HepG2 (cell line): ENCODE data around the gene ZMYND8. TPM values are rescaled to one million over a fixed set of nuclear protein-coding genes. Genes with fewer than 3 reads are reported as not detected.

Experiments used
- ETV5 ChIP-seq: IDR thresholded peaks from 2 replicates; pipeline ENCODE4 v1.6.1; 2018; ENCODE audit warnings: missing biosample characterization, missing genetic modification reagents, inconsistent platforms, borderline replicate concordance
- KDM3A ChIP-seq: IDR thresholded peaks from 2 replicates; pipeline ENCODE4 v1.6.1; 2018; ENCODE audit warnings: low read depth, missing compliant biosample characterization
- KMT2A ChIP-seq: sonication (generic); formaldehyde crosslinking; IDR thresholded peaks from 2 replicates; pipeline ENCODE4 v1.4.0; 2020; ENCODE audit warnings: missing genetic modification reagents
- MAFF ChIP-seq: IDR thresholded peaks from 2 replicates; pipeline ENCODE4 v1.6.1; 2011; ENCODE audit warnings: low read depth, low read length, improper control_type of control experiment
- MTF2 ChIP-seq: sonication (generic); formaldehyde crosslinking; IDR thresholded peaks from 2 replicates; pipeline ENCODE4 v1.5.0; 2020; ENCODE audit warnings: missing genetic modification reagents, borderline replicate concordance
- REPIN1 ChIP-seq: sonication (generic); formaldehyde crosslinking; IDR thresholded peaks from 2 replicates; pipeline ENCODE4 v1.8.0; 2022; ENCODE audit warnings: missing genetic modification reagents, low read depth, mild to moderate bottlenecking, borderline replicate concordance
- TEAD2 ChIP-seq: sonication (generic); formaldehyde crosslinking; IDR thresholded peaks from 2 replicates; pipeline ENCODE4 v1.9.0; 2021; ENCODE audit warnings: missing genetic modification reagents
- TOPORS ChIP-seq: sonication (generic); formaldehyde crosslinking; IDR thresholded peaks from 2 replicates; pipeline ENCODE4 v1.8.0; 2023; ENCODE audit warnings: mild to moderate bottlenecking, missing genetic modification reagents
- XRCC5 ChIP-seq: fragments of 200-400 bp; formaldehyde crosslinking; optimal IDR thresholded peaks from 2 replicates; pipeline ENCODE3; 2017; ENCODE audit warnings: mild to moderate bottlenecking, low read length
- ZFP37 ChIP-seq: sonication (generic); formaldehyde crosslinking; IDR thresholded peaks from 2 replicates; pipeline ENCODE4 v1.4.0; 2020; ENCODE audit warnings: missing genetic modification reagents, borderline replicate concordance
- ZKSCAN1 ChIP-seq: fragments of 150-350 bp; IDR thresholded peaks from 2 replicates; pipeline ENCODE4 v1.6.1; 2014; ENCODE audit warnings: low read length
- ZNF460 ChIP-seq: sonication (generic); formaldehyde crosslinking; IDR thresholded peaks from 2 replicates; pipeline ENCODE4 v1.5.1; 2020; ENCODE audit warnings: missing genetic modification reagents, mild to moderate bottlenecking, borderline replicate concordance
- ZNF841 ChIP-seq: sonication (generic); formaldehyde crosslinking; IDR thresholded peaks from 2 replicates; pipeline ENCODE4 v1.8.1; 2023; ENCODE audit warnings: missing genetic modification reagents, borderline replicate concordance
- ZNF891 ChIP-seq: sonication (generic); formaldehyde crosslinking; IDR thresholded peaks from 2 replicates; pipeline ENCODE4 v1.5.0; 2020; ENCODE audit warnings: mild to moderate bottlenecking, missing genetic modification reagents
- polyA plus RNA-seq, 8 experiments: library from polyadenylated mRNA; depleted of rRNA in 3 of 8; stranded (reverse) in 7 of 8; unstranded in 1 of 8; fragments of >200 nt; fragmentation: Illumina TruSeq in 4 of 8; extraction: Trizol in 4 of 8; gene quantifications; 2 replicates each; pipeline versions ENCODE4 v1.2.1 to v1.2.3, GENCODE V29; 2011 to 2016; ENCODE audit warnings: low read depth in 4 of 8, missing spikeins in 1 of 8, mixed read lengths in 1 of 8; ENCODE audit not compliant: insufficient read depth in 1 of 8
- total RNA-seq, 5 experiments: library from RNA; depleted of rRNA; stranded (reverse); fragments of >200 nt; fragmentation: Illumina TruSeq; extraction: Trizol; gene quantifications; 2 replicates each; pipeline ENCODE4 v1.2.3, GENCODE V29; 2016; ENCODE audit warnings: low read depth in 1 of 5
- TF ChIP-seq, protein P1 (sequence below): sonication (generic); formaldehyde crosslinking; IDR thresholded peaks from 2 replicates; pipeline ENCODE4 v1.4.0; 2020; ENCODE audit warnings: mild to moderate bottlenecking, missing genetic modification reagents, borderline replicate concordance
- TF ChIP-seq, protein P2 (sequence below): sonication (generic); formaldehyde crosslinking; IDR thresholded peaks from 2 replicates; pipeline ENCODE4 v1.5.1; 2020; ENCODE audit warnings: mild to moderate bottlenecking, missing genetic modification reagents, moderate library complexity
- TF ChIP-seq, protein P3 (sequence below): sonication (generic); formaldehyde crosslinking; IDR thresholded peaks from 2 replicates; pipeline ENCODE4 v1.4.0; 2020; ENCODE audit warnings: mild to moderate bottlenecking, missing genetic modification reagents
- TF ChIP-seq, protein P4 (sequence below): sonication (generic); formaldehyde crosslinking; IDR thresholded peaks from 2 replicates; pipeline ENCODE4 v1.4.0; 2020; ENCODE audit warnings: missing genetic modification reagents, borderline replicate concordance

Gene ZMYND8
- total and polyA plus RNA-seq, 2 of the 13 experiments (the other 11 are each of a cell fraction or from before 2014, with no cell fraction given): 53.9 to 84.7 TPM

DNA sequence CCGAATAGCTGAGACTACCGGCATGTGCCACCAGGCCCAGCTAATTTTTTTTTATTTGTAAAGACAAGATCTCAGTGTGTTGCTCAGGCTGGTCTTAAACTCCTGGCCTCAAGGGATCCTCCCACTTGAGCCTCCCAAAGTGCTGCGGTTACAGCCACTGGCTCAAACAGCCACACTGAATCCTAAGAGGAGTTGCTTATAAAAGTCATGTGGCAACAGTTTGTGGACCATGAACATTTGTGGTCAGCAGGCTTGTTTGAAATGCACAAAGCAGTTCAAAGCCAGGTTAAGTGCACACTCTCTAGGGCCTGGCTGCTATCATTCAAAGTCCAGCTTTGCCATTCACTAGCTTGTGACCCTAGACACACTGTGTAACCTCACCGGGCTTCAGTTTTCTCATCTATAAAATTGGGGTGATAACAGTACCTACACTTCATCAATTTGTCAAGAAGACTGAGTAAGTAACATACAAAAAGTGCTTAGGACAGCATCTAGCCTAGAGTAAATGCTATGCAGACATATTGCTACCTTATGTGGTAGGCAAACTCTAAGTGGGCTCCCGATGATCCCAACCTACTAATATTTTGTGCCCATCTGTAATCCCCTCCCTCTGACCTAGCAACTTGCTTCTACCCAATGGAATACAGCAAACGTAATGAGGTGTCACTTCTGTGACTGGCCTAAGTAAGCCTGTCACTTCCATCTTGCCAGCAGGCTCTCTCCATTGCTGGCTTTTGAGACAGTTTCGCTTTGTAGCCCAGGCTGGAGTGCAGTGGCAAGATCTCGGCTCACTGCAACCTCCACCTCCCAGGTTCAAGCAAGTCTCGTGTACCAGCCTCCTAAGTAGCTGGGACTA is 122.9 kb downstream of the ZMYND8 start (continued):
- TF ChIP-seq, protein P1, sequence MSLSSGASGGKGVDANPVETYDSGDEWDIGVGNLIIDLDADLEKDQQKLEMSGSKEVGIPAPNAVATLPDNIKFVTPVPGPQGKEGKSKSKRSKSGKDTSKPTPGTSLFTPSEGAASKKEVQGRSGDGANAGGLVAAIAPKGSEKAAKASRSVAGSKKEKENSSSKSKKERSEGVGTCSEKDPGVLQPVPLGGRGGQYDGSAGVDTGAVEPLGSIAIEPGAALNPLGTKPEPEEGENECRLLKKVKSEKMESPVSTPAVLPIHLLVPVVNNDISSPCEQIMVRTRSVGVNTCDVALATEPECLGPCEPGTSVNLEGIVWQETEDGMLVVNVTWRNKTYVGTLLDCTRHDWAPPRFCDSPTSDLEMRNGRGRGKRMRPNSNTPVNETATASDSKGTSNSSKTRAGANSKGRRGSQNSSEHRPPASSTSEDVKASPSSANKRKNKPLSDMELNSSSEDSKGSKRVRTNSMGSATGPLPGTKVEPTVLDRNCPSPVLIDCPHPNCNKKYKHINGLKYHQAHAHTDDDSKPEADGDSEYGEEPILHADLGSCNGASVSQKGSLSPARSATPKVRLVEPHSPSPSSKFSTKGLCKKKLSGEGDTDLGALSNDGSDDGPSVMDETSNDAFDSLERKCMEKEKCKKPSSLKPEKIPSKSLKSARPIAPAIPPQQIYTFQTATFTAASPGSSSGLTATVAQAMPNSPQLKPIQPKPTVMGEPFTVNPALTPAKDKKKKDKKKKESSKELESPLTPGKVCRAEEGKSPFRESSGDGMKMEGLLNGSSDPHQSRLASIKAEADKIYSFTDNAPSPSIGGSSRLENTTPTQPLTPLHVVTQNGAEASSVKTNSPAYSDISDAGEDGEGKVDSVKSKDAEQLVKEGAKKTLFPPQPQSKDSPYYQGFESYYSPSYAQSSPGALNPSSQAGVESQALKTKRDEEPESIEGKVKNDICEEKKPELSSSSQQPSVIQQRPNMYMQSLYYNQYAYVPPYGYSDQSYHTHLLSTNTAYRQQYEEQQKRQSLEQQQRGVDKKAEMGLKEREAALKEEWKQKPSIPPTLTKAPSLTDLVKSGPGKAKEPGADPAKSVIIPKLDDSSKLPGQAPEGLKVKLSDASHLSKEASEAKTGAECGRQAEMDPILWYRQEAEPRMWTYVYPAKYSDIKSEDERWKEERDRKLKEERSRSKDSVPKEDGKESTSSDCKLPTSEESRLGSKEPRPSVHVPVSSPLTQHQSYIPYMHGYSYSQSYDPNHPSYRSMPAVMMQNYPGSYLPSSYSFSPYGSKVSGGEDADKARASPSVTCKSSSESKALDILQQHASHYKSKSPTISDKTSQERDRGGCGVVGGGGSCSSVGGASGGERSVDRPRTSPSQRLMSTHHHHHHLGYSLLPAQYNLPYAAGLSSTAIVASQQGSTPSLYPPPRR (CRISPR knock-in tag): 0 out of 2 replicates have a peak, but pooled peaks have one; percentile 64
- TF ChIP-seq, protein P2, sequence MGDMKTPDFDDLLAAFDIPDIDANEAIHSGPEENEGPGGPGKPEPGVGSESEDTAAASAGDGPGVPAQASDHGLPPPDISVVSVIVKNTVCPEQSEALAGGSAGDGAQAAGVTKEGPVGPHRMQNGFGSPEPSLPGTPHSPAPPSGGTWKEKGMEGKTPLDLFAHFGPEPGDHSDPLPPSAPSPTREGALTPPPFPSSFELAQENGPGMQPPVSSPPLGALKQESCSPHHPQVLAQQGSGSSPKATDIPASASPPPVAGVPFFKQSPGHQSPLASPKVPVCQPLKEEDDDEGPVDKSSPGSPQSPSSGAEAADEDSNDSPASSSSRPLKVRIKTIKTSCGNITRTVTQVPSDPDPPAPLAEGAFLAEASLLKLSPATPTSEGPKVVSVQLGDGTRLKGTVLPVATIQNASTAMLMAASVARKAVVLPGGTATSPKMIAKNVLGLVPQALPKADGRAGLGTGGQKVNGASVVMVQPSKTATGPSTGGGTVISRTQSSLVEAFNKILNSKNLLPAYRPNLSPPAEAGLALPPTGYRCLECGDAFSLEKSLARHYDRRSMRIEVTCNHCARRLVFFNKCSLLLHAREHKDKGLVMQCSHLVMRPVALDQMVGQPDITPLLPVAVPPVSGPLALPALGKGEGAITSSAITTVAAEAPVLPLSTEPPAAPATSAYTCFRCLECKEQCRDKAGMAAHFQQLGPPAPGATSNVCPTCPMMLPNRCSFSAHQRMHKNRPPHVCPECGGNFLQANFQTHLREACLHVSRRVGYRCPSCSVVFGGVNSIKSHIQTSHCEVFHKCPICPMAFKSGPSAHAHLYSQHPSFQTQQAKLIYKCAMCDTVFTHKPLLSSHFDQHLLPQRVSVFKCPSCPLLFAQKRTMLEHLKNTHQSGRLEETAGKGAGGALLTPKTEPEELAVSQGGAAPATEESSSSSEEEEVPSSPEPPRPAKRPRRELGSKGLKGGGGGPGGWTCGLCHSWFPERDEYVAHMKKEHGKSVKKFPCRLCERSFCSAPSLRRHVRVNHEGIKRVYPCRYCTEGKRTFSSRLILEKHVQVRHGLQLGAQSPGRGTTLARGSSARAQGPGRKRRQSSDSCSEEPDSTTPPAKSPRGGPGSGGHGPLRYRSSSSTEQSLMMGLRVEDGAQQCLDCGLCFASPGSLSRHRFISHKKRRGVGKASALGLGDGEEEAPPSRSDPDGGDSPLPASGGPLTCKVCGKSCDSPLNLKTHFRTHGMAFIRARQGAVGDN (CRISPR knock-in tag): peak; percentile 52; the same call in 1 of the 2 replicates
- TF ChIP-seq MAFF: peak; percentile 84
- peak; percentile 43; the same call in 1 of the 2 replicates for TF ChIP-seq ZKSCAN1
- no peak; the same call in 1 of the 2 replicates for TF ChIP-seq ZNF460 (CRISPR knock-in tag)
- peak; percentile 86 for TF ChIP-seq REPIN1 (CRISPR knock-in tag)
- TF ChIP-seq TOPORS: 0 out of 2 replicates have a peak, but pooled peaks have one; percentile 28
- peak; percentile 93 for TF ChIP-seq ZFP37 (CRISPR knock-in tag)
- TF ChIP-seq, protein P3, sequence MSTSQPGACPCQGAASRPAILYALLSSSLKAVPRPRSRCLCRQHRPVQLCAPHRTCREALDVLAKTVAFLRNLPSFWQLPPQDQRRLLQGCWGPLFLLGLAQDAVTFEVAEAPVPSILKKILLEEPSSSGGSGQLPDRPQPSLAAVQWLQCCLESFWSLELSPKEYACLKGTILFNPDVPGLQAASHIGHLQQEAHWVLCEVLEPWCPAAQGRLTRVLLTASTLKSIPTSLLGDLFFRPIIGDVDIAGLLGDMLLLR (CRISPR knock-in tag): no peak
- TF ChIP-seq, protein P4, sequence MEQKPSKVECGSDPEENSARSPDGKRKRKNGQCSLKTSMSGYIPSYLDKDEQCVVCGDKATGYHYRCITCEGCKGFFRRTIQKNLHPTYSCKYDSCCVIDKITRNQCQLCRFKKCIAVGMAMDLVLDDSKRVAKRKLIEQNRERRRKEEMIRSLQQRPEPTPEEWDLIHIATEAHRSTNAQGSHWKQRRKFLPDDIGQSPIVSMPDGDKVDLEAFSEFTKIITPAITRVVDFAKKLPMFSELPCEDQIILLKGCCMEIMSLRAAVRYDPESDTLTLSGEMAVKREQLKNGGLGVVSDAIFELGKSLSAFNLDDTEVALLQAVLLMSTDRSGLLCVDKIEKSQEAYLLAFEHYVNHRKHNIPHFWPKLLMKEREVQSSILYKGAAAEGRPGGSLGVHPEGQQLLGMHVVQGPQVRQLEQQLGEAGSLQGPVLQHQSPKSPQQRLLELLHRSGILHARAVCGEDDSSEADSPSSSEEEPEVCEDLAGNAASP (CRISPR knock-in tag): peak; percentile 98
- TF ChIP-seq ZNF841 (CRISPR knock-in tag): no peak
- no peak for TF ChIP-seq KDM3A
- TF ChIP-seq XRCC5: peak; percentile 49
- peak; percentile 51; the same call in 1 of the 2 replicates for TF ChIP-seq KMT2A (CRISPR knock-in tag)
- TF ChIP-seq MTF2 (CRISPR knock-in tag): no peak; the same call in 1 of the 2 replicates
- TF ChIP-seq ETV5 (CRISPR knock-in tag): peak; percentile 60; the same call in 1 of the 2 replicates
- TF ChIP-seq TEAD2 (CRISPR knock-in tag): no peak
- no peak for TF ChIP-seq ZNF891 (CRISPR knock-in tag)
